HepG2 (cell line): ENCODE results near the gene DCLK1. TPM values are rescaled to one million over a fixed set of nuclear protein-coding genes. Genes with fewer than 3 reads are reported as not detected.

Experiments used
- ATAC-seq: fragments of 200-7000 bp; cut with Tn5 transposase; 3 replicates; pipeline ENCODE4 v1.9.1; 2020; ENCODE audit warnings: mild to moderate bottlenecking, moderate library complexity
- BruUV-seq: library from RNA; stranded (reverse); fragments of 400-500 nt; replicated peaks from 2 replicates; lab custom pipeline; 2021; lab: Mats Ljungman, UMichigan
- CTCF ChIA-PET: fragments of 300-600 bp; formaldehyde crosslinking; extraction: SDS; loops from one replicate; lab custom pipeline; 2021; ENCODE audit warnings: low total read pairs, inconsistent platforms, low intra/inter-chr PET ratio; lab: Yijun Ruan, JAX
- POLR2A ChIA-PET: fragments of 350-600 bp; sonication (Branson Sonifier 250); formaldehyde crosslinking; loops from one replicate; lab custom pipeline; 2020; ENCODE audit warnings: antibody characterized with exemption, inconsistent platforms; lab: Yijun Ruan, JAX
- DNase-seq: peaks from one replicate; pipeline ENCODE4 v3.0.0-alpha.2; 2015; ENCODE audit warnings: low spot score
- FAIRE-seq: peaks from 3 replicates; lab custom pipeline; 2011; peaks lifted over from hg19 to GRCh38; lab: Jason Lieb, UNC
- H2AFZ ChIP-seq: one replicate; pipeline ENCODE4 v1.6.1; 2011; ENCODE audit warnings: low read length, inconsistent platforms
- H3K27ac ChIP-seq: fragments of 300-600 bp; 3 replicates; pipeline ENCODE4 v1.8.0; 2011; ENCODE audit warnings: mixed run types, mild to moderate bottlenecking, mixed read lengths, low read length, inconsistent platforms; ENCODE audit not compliant: insufficient read depth; ENCODE audit errors: extremely low read length
- H3K27me3 ChIP-seq, 2 experiments: fragments of 200-600 bp in 1 of 2; 2 replicates in 1 of 2; 3 replicates in 1 of 2; pipeline versions ENCODE4 v1.6.0 to v1.8.0; 2011; ENCODE audit warnings: low read length in 2 of 2, mild to moderate bottlenecking in 2 of 2, moderate library complexity in 2 of 2, inconsistent platforms in 1 of 2; ENCODE audit not compliant: insufficient read depth in 2 of 2, control insufficient read depth in 1 of 2
- H3K36me3 ChIP-seq, 2 experiments: fragments of 200-600 bp in 1 of 2; replicated peaks in 1 of 2; 2 replicates in 1 of 2; 3 replicates in 1 of 2; pipeline versions ENCODE4 v1.5.1 to v1.8.0; 2011; ENCODE audit warnings: low read length in 2 of 2, inconsistent platforms in 1 of 2; ENCODE audit not compliant: insufficient read depth in 2 of 2, control insufficient read depth in 1 of 2
- H3K4me1 ChIP-seq: 2 replicates; pipeline ENCODE4 v1.5.1; 2012; ENCODE audit warnings: low read length, inconsistent platforms; ENCODE audit not compliant: insufficient read depth
- H3K4me2 ChIP-seq: 2 replicates; pipeline ENCODE4 v1.6.0; 2011; ENCODE audit warnings: low read depth, low read length, inconsistent platforms
- H3K4me3 ChIP-seq, 3 experiments: fragments of 200-600 bp in 1 of 3; sonication (generic), shearing (Covaris generic) in 1 of 3; replicated peaks in 1 of 3; 2 replicates each; pipeline ENCODE4 v1.5.1; 2011 to 2016; ENCODE audit warnings: low read length in 3 of 3, inconsistent platforms in 2 of 3, low read depth in 2 of 3, mild to moderate bottlenecking in 2 of 3, control low read depth in 1 of 3, mixed read lengths in 1 of 3; ENCODE audit not compliant: insufficient read depth in 1 of 3
- H3K79me2 ChIP-seq: one replicate; pipeline ENCODE4 v1.6.1; 2011; ENCODE audit warnings: low read length, inconsistent platforms; ENCODE audit not compliant: insufficient read depth
- H3K9ac ChIP-seq: 2 replicates; pipeline ENCODE4 v1.6.0; 2011; ENCODE audit warnings: mild to moderate bottlenecking, low read depth, low read length, inconsistent platforms; ENCODE audit not compliant: insufficient read depth
- H3K9me3 ChIP-seq: 2 replicates; pipeline ENCODE4 v1.5.1; 2012; ENCODE audit warnings: mild to moderate bottlenecking, low read length
- H4K20me1 ChIP-seq: 2 replicates; pipeline ENCODE4 v1.6.0; 2011; ENCODE audit warnings: inconsistent platforms, mild to moderate bottlenecking, low read length, moderate library complexity; ENCODE audit not compliant: insufficient read depth
- ATF4 ChIP-seq, 2 experiments: fragments of 450-650 bp in 1 of 2; sonication (generic) in 1 of 2; formaldehyde crosslinking; IDR thresholded peaks; 2 replicates each; pipeline versions ENCODE4 v1.5.0 to v1.8.0; 2020 to 2022; ENCODE audit warnings: mild to moderate bottlenecking in 1 of 2, missing genetic modification reagents in 1 of 2
- KMT2A ChIP-seq: sonication (generic); formaldehyde crosslinking; IDR thresholded peaks from 2 replicates; pipeline ENCODE4 v1.4.0; 2020; ENCODE audit warnings: missing genetic modification reagents
- MYC ChIP-seq: sonication (generic); formaldehyde crosslinking; IDR thresholded peaks from 2 replicates; pipeline ENCODE4 v1.9.0; 2021; ENCODE audit warnings: missing genetic modification reagents, borderline replicate concordance
- PLRG1 ChIP-seq: fragments of 450-650 bp; conservative IDR thresholded peaks from 2 replicates; pipeline ENCODE4 v1.6.1; 2016
- RXRA ChIP-seq: sonication (generic); formaldehyde crosslinking; IDR thresholded peaks from 2 replicates; pipeline ENCODE4 v1.5.1; 2020; ENCODE audit warnings: missing genetic modification reagents
- SNAI1 ChIP-seq: sonication (generic); formaldehyde crosslinking; IDR thresholded peaks from 2 replicates; pipeline ENCODE4 v1.5.0; 2020; ENCODE audit warnings: mild to moderate bottlenecking, missing genetic modification reagents, borderline replicate concordance
- SOX6 ChIP-seq, 2 experiments: fragments of 450-650 bp in 1 of 2; sonication (generic) in 1 of 2; formaldehyde crosslinking in 1 of 2; IDR thresholded peaks; 2 replicates each; pipeline versions ENCODE4 v1.4.0 to v1.6.1; 2017 to 2020; ENCODE audit warnings: antibody characterized with exemption in 1 of 2, mild to moderate bottlenecking in 1 of 2, missing genetic modification reagents in 1 of 2
- STAT5B ChIP-seq: sonication (generic); formaldehyde crosslinking; IDR thresholded peaks from 2 replicates; pipeline ENCODE4 v1.4.0; 2020; ENCODE audit warnings: missing genetic modification reagents
- ZMYM3 ChIP-seq: sonication (generic); formaldehyde crosslinking; IDR thresholded peaks from 2 replicates; pipeline ENCODE4 v1.5.1; 2020; ENCODE audit warnings: mild to moderate bottlenecking, missing genetic modification reagents
- ZNF121 ChIP-seq: sonication (generic); formaldehyde crosslinking; IDR thresholded peaks from 2 replicates; pipeline ENCODE4 v1.5.0; 2020; ENCODE audit warnings: mild to moderate bottlenecking, missing genetic modification reagents
- WGBS: methylation state at CpG from one replicate; pipeline ENCODE4 v1.1.6; 2017; ENCODE audit warnings: low lambda C conversion rate; 5-methylcytosine and 5-hydroxymethylcytosine counted together
- in situ Hi-C: cut with HindIII; loops from 2 replicates; pipeline ENCODE4 v1.10.0; 2017; ENCODE audit warnings: low pct_unique_long_range_greater_than_20kb; ENCODE audit not compliant: extremely low pct_ligation_motif_present
- intact Hi-C: fragments of 100-400 bp; cut with micrococcal nuclease; formaldehyde crosslinking; loops from one replicate; pipeline ENCODE4 v1.10.0; 2022; ENCODE audit not compliant: unreplicated experiment
- polyA plus RNA-seq, 8 experiments: library from polyadenylated mRNA; depleted of rRNA in 3 of 8; stranded (reverse) in 7 of 8; unstranded in 1 of 8; fragments of >200 nt; fragmentation: Illumina TruSeq in 4 of 8; extraction: Trizol in 4 of 8; gene quantifications; 2 replicates each; pipeline versions ENCODE4 v1.2.1 to v1.2.3, GENCODE V29; 2011 to 2016; ENCODE audit warnings: low read depth in 4 of 8, missing spikeins in 1 of 8, mixed read lengths in 1 of 8; ENCODE audit not compliant: insufficient read depth in 1 of 8
- total RNA-seq, 5 experiments: library from RNA; depleted of rRNA; stranded (reverse); fragments of >200 nt; fragmentation: Illumina TruSeq; extraction: Trizol; gene quantifications; 2 replicates each; pipeline ENCODE4 v1.2.3, GENCODE V29; 2016; ENCODE audit warnings: low read depth in 1 of 5
- TF ChIP-seq, protein P1 (sequence below): sonication (generic); formaldehyde crosslinking; IDR thresholded peaks from 2 replicates; pipeline ENCODE4 v1.4.0; 2020; ENCODE audit warnings: missing genetic modification reagents
- TF ChIP-seq, protein P2 (sequence below): sonication (generic); formaldehyde crosslinking; conservative IDR thresholded peaks from 2 replicates; pipeline ENCODE4 v1.5.0; 2020; ENCODE audit warnings: missing genetic modification reagents
- TF ChIP-seq, protein P3 (sequence below): sonication (generic); formaldehyde crosslinking; IDR thresholded peaks from 2 replicates; pipeline ENCODE4 v1.4.0; 2020; ENCODE audit warnings: missing genetic modification reagents
- TF ChIP-seq, protein P4 (sequence below): sonication (generic); formaldehyde crosslinking; IDR thresholded peaks from 2 replicates; pipeline ENCODE4 v1.5.0; 2020; ENCODE audit warnings: mild to moderate bottlenecking, missing genetic modification reagents, moderate library complexity

Gene DCLK1
- total and polyA plus RNA-seq, 2 of the 13 experiments (the other 11 are each of a cell fraction or from before 2014, with no cell fraction given), result not detected

DNA sequence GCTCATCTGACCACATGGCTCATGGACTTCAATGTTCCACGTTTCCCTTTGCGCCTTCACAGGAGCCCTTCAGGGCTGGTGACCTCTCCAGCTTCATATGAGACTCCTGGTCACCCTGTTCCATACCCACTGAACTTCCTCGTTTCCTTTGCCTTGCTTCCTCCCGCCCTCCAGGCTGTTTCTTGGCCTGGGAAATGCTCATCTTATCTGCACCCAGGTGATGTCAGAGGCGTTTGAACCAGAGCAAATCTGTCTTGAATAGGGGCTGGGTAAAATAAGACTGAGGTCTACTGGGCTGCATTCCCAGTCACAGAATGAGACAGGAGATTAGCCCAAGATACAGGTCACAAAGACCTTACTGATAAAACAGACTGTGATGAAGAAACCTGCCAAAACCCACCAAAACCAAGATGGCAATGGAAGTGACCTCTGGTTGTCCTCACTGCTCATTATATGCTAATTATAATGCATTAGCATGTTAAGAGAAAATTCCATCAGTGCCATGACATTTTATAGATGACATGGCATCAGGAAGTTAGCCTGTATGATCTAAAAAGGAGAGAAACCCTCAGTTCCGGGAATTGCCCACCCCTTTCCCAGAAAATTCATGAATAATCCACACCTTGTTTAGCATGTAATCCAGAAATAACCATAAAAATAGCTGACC lies 102.7 kb downstream of the DCLK1 start:
- DNase-seq, result no peak
- no peak overlapping the region for H3K9ac ChIP-seq
- H3K27me3 ChIP-seq, result 0 out of 5 replicates have a peak, but pooled peaks cover 0 to 4% of the 10 kb centered on the region in 2 experiments
- WGBS, result 11% methylated on average over 5 of the region's 6 CpGs
- no peaks in the 10 kb centered on the region for H3K36me3 ChIP-seq
- ATAC-seq, result no peak
- H3K4me1 ChIP-seq, result no peaks in the 10 kb centered on the region
- H3K9me3 ChIP-seq, result no peaks in the 10 kb centered on the region
- H2AFZ ChIP-seq, result no peak overlapping the region
- no peak overlapping the region for H3K4me2 ChIP-seq
- no peak for FAIRE-seq
- no peak overlapping the region for H3K4me3 ChIP-seq
- H3K27ac ChIP-seq, result no peak overlapping the region
- CTCF ChIA-PET, result no interaction called here
- in situ Hi-C loops, result no loop called here
- POLR2A ChIA-PET, result no interaction called here
- intact Hi-C loops, result no loop called here
- H4K20me1 ChIP-seq, result no peaks in the 10 kb centered on the region
- BruUV-seq, result no TSS peak
- no peaks in the 10 kb centered on the region for H3K79me2 ChIP-seq
- TF ChIP-seq ZMYM3 (no peak), ZNF121 (CRISPR knock-in tag) (no peak), ATF4 (CRISPR knock-in tag; IDR thresholded peaks at IDR 0.05) (no peak), PLRG1 (no peak), RXRA (CRISPR knock-in tag) (no peak), MYC (CRISPR knock-in tag) (no peak), SNAI1 (CRISPR knock-in tag) (no peak), SOX6 (IDR thresholded peaks at IDR 0.05) (no peak), SOX6 (CRISPR knock-in tag; IDR thresholded peaks at IDR 0.05) (no peak), KMT2A (CRISPR knock-in tag) (no peak), STAT5B (CRISPR knock-in tag) (no peak)
- TF ChIP-seq, protein P1, sequence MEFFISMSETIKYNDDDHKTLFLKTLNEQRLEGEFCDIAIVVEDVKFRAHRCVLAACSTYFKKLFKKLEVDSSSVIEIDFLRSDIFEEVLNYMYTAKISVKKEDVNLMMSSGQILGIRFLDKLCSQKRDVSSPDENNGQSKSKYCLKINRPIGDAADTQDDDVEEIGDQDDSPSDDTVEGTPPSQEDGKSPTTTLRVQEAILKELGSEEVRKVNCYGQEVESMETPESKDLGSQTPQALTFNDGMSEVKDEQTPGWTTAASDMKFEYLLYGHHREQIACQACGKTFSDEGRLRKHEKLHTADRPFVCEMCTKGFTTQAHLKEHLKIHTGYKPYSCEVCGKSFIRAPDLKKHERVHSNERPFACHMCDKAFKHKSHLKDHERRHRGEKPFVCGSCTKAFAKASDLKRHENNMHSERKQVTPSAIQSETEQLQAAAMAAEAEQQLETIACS (CRISPR knock-in tag), result no peak
- TF ChIP-seq, protein P2, sequence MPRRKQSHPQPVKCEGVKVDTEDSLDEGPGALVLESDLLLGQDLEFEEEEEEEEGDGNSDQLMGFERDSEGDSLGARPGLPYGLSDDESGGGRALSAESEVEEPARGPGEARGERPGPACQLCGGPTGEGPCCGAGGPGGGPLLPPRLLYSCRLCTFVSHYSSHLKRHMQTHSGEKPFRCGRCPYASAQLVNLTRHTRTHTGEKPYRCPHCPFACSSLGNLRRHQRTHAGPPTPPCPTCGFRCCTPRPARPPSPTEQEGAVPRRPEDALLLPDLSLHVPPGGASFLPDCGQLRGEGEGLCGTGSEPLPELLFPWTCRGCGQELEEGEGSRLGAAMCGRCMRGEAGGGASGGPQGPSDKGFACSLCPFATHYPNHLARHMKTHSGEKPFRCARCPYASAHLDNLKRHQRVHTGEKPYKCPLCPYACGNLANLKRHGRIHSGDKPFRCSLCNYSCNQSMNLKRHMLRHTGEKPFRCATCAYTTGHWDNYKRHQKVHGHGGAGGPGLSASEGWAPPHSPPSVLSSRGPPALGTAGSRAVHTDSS (CRISPR knock-in tag), result no peak
- TF ChIP-seq, protein P3, sequence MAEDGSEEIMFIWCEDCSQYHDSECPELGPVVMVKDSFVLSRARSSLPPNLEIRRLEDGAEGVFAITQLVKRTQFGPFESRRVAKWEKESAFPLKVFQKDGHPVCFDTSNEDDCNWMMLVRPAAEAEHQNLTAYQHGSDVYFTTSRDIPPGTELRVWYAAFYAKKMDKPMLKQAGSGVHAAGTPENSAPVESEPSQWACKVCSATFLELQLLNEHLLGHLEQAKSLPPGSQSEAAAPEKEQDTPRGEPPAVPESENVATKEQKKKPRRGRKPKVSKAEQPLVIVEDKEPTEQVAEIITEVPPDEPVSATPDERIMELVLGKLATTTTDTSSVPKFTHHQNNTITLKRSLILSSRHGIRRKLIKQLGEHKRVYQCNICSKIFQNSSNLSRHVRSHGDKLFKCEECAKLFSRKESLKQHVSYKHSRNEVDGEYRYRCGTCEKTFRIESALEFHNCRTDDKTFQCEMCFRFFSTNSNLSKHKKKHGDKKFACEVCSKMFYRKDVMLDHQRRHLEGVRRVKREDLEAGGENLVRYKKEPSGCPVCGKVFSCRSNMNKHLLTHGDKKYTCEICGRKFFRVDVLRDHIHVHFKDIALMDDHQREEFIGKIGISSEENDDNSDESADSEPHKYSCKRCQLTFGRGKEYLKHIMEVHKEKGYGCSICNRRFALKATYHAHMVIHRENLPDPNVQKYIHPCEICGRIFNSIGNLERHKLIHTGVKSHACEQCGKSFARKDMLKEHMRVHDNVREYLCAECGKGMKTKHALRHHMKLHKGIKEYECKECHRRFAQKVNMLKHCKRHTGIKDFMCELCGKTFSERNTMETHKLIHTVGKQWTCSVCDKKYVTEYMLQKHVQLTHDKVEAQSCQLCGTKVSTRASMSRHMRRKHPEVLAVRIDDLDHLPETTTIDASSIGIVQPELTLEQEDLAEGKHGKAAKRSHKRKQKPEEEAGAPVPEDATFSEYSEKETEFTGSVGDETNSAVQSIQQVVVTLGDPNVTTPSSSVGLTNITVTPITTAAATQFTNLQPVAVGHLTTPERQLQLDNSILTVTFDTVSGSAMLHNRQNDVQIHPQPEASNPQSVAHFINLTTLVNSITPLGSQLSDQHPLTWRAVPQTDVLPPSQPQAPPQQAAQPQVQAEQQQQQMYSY (CRISPR knock-in tag), result no peak
- TF ChIP-seq, protein P4, sequence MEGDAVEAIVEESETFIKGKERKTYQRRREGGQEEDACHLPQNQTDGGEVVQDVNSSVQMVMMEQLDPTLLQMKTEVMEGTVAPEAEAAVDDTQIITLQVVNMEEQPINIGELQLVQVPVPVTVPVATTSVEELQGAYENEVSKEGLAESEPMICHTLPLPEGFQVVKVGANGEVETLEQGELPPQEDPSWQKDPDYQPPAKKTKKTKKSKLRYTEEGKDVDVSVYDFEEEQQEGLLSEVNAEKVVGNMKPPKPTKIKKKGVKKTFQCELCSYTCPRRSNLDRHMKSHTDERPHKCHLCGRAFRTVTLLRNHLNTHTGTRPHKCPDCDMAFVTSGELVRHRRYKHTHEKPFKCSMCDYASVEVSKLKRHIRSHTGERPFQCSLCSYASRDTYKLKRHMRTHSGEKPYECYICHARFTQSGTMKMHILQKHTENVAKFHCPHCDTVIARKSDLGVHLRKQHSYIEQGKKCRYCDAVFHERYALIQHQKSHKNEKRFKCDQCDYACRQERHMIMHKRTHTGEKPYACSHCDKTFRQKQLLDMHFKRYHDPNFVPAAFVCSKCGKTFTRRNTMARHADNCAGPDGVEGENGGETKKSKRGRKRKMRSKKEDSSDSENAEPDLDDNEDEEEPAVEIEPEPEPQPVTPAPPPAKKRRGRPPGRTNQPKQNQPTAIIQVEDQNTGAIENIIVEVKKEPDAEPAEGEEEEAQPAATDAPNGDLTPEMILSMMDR (CRISPR knock-in tag), result no peak
